ENCODE results near the gene LBHD2.

- TF ChIP-seq CTCF (IDR thresholded peaks at IDR 0.05; ENCODE audit: low read depth, low read length, poor library complexity, severe bottlenecking) (no peak), EZH2phosphoT487 (IDR thresholded peaks at IDR 0.05; ENCODE audit: borderline replicate concordance, low read length) (no peak)
These were observed 34.1 kb downstream of the LBHD2 start for GRCh38 chr14:103118018-103118662.

Measured in DOHH2 (cell line).